OCI-LY7 (cell line): ENCODE data around the gene GBF1. TPM values are rescaled to one million over a fixed set of nuclear protein-coding genes. Genes with fewer than 3 reads are reported as not detected.

ENCODE experiments used
- BruUV-seq: library from RNA; stranded (reverse); fragments of 400-500 nt; replicated peaks from 2 replicates; lab custom pipeline; 2021; lab: Mats Ljungman, UMichigan
- CTCF ChIA-PET: fragments of 300-600 bp; sonication (Branson Sonifier 250); formaldehyde crosslinking; loops from one replicate; lab custom pipeline; 2022; ENCODE audit warnings: antibody characterized with exemption; ENCODE audit not compliant: unreplicated experiment; lab: Charles Lee
- POLR2A ChIA-PET: fragments of 300-600 bp; sonication (Branson Sonifier 250); formaldehyde crosslinking; loops from one replicate; lab custom pipeline; 2022; ENCODE audit warnings: antibody characterized with exemption; lab: Charles Lee
- DNase-seq: peaks from one replicate; pipeline ENCODE4 v3.0.0-alpha.2; 2015; ENCODE audit warnings: low spot score
- H2AFZ ChIP-seq: fragments of 200-600 bp; sonication (generic), shearing (Covaris generic); 2 replicates; pipeline ENCODE4 v1.6.1; 2014; ENCODE audit warnings: mild to moderate bottlenecking, antibody characterized with exemption, low read length, moderate library complexity
- H3K27ac ChIP-seq: fragments of 200-600 bp; sonication (generic); 2 replicates; pipeline ENCODE4 v1.5.1; 2014; ENCODE audit warnings: mixed run types, low read depth, mild to moderate bottlenecking, moderate library complexity, low read length, inconsistent platforms; ENCODE audit not compliant: poor library complexity, severe bottlenecking
- H3K36me3 ChIP-seq: fragments of 200-600 bp; sonication (generic); 2 replicates; pipeline ENCODE4 v1.6.1; 2014; ENCODE audit warnings: mild to moderate bottlenecking, antibody characterized with exemption, low read length, moderate library complexity, mixed read lengths; ENCODE audit not compliant: insufficient read depth
- H3K4me1 ChIP-seq: fragments of 200-600 bp; sonication (generic); 2 replicates; pipeline ENCODE4 v1.5.1; 2014; ENCODE audit warnings: mild to moderate bottlenecking, low read length; ENCODE audit not compliant: insufficient read depth, poor library complexity, severe bottlenecking
- H3K4me2 ChIP-seq: fragments of 200-600 bp; sonication (generic); 2 replicates; pipeline ENCODE4 v1.6.1; 2014; ENCODE audit warnings: mild to moderate bottlenecking, low read length
- H3K4me3 ChIP-seq: fragments of 200-600 bp; sonication (generic); 2 replicates; pipeline ENCODE4 v1.5.1; 2014; ENCODE audit warnings: mild to moderate bottlenecking, low read depth, low read length; ENCODE audit not compliant: poor library complexity, severe bottlenecking
- H3K79me2 ChIP-seq: fragments of 200-600 bp; sonication (generic); 2 replicates; pipeline ENCODE4 v1.6.1; 2016; ENCODE audit warnings: low read depth, mild to moderate bottlenecking, low read length, moderate library complexity, mixed read lengths; ENCODE audit not compliant: insufficient read depth
- H3K9me2 ChIP-seq: fragments of 200-600 bp; sonication (generic); 2 replicates; pipeline ENCODE4 v1.6.1; 2016; ENCODE audit warnings: mild to moderate bottlenecking, low read length, mixed read lengths; ENCODE audit not compliant: insufficient read depth
- H3K9me3 ChIP-seq: fragments of 200-600 bp; sonication (generic); 2 replicates; pipeline ENCODE4 v1.6.1; 2014; ENCODE audit warnings: mild to moderate bottlenecking, mixed run types, low read length, mixed read lengths
- H4K20me1 ChIP-seq: fragments of 200-600 bp; sonication (generic); 2 replicates; pipeline ENCODE4 v1.6.1; 2014; ENCODE audit warnings: mild to moderate bottlenecking, antibody characterized with exemption, low read length, moderate library complexity, mixed read lengths; ENCODE audit not compliant: insufficient read depth
- CTCF ChIP-seq: fragments of 200-600 bp; sonication (generic); conservative IDR thresholded peaks from 2 replicates; pipeline ENCODE4 v1.5.1; 2014; ENCODE audit warnings: mild to moderate bottlenecking, antibody characterized with exemption, low read length, moderate library complexity, mixed read lengths
- EZH2phosphoT487 ChIP-seq: fragments of 200-600 bp; sonication (generic); IDR thresholded peaks from 2 replicates; pipeline ENCODE4 v1.6.1; 2018; ENCODE audit warnings: low read depth, borderline replicate concordance, mild to moderate bottlenecking, mixed run types, antibody characterized with exemption, low read length, moderate library complexity, mixed read lengths
- intact Hi-C: fragments of 100-400 bp; cut with micrococcal nuclease; formaldehyde crosslinking; loops from one replicate; pipeline ENCODE4 v1.10.0; 2022; ENCODE audit not compliant: unreplicated experiment
- total RNA-seq, 2 experiments: library from RNA; depleted of rRNA in 1 of 2; stranded (reverse); fragments of >200 nt in 1 of 2; shearing (Covaris generic) in 1 of 2; gene quantifications; 2 replicates each; pipeline ENCODE4 v1.2.3, GENCODE V29; 2014 to 2022

Gene GBF1
- total RNA-seq, 2 experiments from 2014 or later: 17.8 to 33.4 TPM

GRCh38 chr10:102425444-102425843, 180.1 kb downstream of the GBF1 start:
- Histone ChIP-seq H3K27ac (no peak overlapping the region), H3K4me3 (no peak overlapping the region), H3K9me3 (no peaks in the 10 kb centered on the region), H3K4me1 (peaks cover 13% of the 10 kb centered on the region), H3K4me2 (no peak overlapping the region), H3K9me2 (no peaks in the 10 kb centered on the region), H2AFZ (no peak overlapping the region), H3K79me2 (peaks cover 7% of the 10 kb centered on the region; the same call in 1 of the 2 replicates), H3K36me3 (peaks cover 11% of the 10 kb centered on the region; the same call in 1 of the 2 replicates), H4K20me1 (no peaks in the 10 kb centered on the region)
- DNase-seq: no peak
- BruUV-seq: no TSS peak
- intact Hi-C loops: no loop called here
- TF ChIP-seq EZH2phosphoT487: no peak
- no peak for TF ChIP-seq CTCF
- CTCF ChIA-PET: no interaction called here
- POLR2A ChIA-PET: no interaction called here

DNA sequence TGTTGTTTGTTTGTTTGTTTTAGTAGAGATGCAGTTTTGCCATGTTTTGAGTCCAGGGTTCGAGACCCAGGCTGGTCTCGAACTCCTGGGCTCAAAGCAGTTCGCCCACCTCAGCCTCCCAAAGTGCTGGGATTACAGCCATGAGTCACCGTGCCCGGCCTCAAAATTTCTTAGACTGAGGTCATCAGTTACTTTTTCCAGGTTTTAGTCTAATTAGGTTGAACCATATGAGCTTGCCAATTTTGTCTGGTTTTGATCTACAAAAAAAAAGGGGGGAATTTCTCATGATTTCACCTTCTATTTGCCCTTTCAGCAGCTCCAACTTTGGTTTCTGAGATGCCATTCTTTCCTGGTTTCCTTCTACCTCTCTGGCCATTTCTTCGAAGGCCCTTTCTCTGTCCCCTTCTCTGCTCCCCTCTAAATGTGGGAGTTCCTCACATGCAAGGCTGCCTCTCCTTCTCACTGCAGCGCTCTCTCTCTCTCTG, 181.5 kb downstream of the GBF1 start:
- no peak for DNase-seq
- H3K79me2 ChIP-seq: peaks cover 17% of the 10 kb centered on the region; the same call in 1 of the 2 replicates
- H3K9me2 ChIP-seq: no peaks in the 10 kb centered on the region
- peaks cover 19% of the 10 kb centered on the region for H3K4me1 ChIP-seq
- no peak overlapping the region for H3K27ac ChIP-seq
- H3K4me3 ChIP-seq: no peak overlapping the region
- intact Hi-C loops: no loop called here
- no peak for TF ChIP-seq EZH2phosphoT487
- no peak for TF ChIP-seq CTCF
- no peak overlapping the region for H2AFZ ChIP-seq
- no peaks in the 10 kb centered on the region for H3K9me3 ChIP-seq
- peaks cover 11% of the 10 kb centered on the region; the same call in 1 of the 2 replicates for H3K36me3 ChIP-seq
- H3K4me2 ChIP-seq: no peak overlapping the region
- no TSS peak for BruUV-seq
- no peaks in the 10 kb centered on the region for H4K20me1 ChIP-seq
- CTCF ChIA-PET: no interaction called here
- POLR2A ChIA-PET: no interaction called here

GRCh38 chr10:102429468-102429867, 184.1 kb downstream of the GBF1 start:
- ChIA-PET CTCF (no interaction called here), POLR2A (no interaction called here)
- Histone ChIP-seq H3K79me2 (peaks cover 14% of the 10 kb centered on the region; the same call in 1 of the 2 replicates), H3K4me1 (peaks cover 19% of the 10 kb centered on the region), H3K4me2 (no peak overlapping the region), H3K9me3 (no peaks in the 10 kb centered on the region), H3K36me3 (no peaks in the 10 kb centered on the region), H3K4me3 (no peak overlapping the region), H4K20me1 (no peaks in the 10 kb centered on the region), H2AFZ (no peak overlapping the region), H3K27ac (no peak overlapping the region), H3K9me2 (no peaks in the 10 kb centered on the region)
- intact Hi-C loops: no loop called here
- no TSS peak for BruUV-seq
- DNase-seq: no peak
- TF ChIP-seq CTCF (no peak), EZH2phosphoT487 (no peak)
